ENCODE results near the gene OR2T3.
"Not testable (repeated sequence)": the region's sequence is repeated elsewhere in the genome, so short reads cannot be mapped to it uniquely, and the experiment has no call there.

- TF ChIP-seq CTCF, POLR2A (IDR thresholded peaks at IDR 0.05): not testable (repeated sequence)
Measured at GRCh38 chr1:248459117-248459516, 14.0 kb upstream of the OR2T3 start.

Data from Peyer's patch (tissue), 4 donors.